Measurements from ENCODE around the gene CDKN2B.

The CDKN2B gene

DNA sequence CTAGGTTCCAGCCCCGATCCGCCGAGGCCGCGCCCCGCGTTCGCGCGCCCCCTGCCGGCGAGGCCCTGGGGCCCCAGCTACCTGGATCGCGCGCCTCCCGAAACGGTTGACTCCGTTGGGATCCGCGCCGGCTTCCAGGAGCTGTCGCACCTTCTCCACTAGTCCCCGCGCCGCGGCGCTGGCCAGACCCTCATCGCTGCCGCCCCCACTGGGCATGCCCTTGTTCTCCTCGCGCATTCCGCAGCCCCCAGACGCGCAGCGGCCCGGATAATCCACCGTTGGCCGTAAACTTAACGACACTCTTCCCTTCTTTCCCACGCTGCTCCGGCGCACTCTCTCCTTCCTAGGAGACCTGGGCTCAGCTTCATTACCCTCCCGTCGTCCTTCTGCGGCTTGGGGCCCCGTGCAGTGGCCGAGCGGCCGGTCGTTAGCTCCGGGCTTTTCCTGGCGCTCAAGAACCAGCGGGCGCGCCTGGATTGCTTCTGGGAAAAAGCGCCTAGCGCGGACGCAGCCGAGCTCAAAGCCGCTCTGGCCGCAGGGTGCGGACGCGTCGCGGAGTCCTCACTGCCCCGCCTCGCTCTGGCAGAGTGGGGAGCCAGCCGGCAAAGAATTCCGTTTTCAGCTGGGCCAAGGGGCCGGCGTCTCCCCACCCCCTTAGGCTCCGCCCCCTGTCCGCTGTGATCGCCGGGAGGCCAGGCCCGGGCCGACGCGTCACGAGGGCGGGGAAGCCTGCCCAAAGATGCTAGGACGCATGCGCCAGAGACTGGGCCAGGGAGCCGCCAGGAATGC, at the start of gene CDKN2B (continued):
- TF ChIP-seq, protein P1, sequence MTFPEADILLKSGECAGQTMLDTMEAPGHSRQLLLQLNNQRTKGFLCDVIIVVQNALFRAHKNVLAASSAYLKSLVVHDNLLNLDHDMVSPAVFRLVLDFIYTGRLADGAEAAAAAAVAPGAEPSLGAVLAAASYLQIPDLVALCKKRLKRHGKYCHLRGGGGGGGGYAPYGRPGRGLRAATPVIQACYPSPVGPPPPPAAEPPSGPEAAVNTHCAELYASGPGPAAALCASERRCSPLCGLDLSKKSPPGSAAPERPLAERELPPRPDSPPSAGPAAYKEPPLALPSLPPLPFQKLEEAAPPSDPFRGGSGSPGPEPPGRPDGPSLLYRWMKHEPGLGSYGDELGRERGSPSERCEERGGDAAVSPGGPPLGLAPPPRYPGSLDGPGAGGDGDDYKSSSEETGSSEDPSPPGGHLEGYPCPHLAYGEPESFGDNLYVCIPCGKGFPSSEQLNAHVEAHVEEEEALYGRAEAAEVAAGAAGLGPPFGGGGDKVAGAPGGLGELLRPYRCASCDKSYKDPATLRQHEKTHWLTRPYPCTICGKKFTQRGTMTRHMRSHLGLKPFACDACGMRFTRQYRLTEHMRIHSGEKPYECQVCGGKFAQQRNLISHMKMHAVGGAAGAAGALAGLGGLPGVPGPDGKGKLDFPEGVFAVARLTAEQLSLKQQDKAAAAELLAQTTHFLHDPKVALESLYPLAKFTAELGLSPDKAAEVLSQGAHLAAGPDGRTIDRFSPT (tag by site-specific recombination; IDR thresholded peaks at IDR 0.05): 0 out of 2 replicates have a peak, but pooled peaks have one; percentile 22
- no peak for TF ChIP-seq ZNF530 (tag by site-specific recombination; IDR thresholded peaks at IDR 0.05; ENCODE audit: low read depth)
- no peak; the same call in 1 of the 2 replicates for TF ChIP-seq ZNF777 (tag by site-specific recombination; IDR thresholded peaks at IDR 0.05; ENCODE audit: borderline replicate concordance)
- TF ChIP-seq ZNF660 (tag by site-specific recombination; IDR thresholded peaks at IDR 0.05): peak; percentile 65; the same call in 1 of the 2 replicates
- no peak for TF ChIP-seq ZNF223 (tag by site-specific recombination; IDR thresholded peaks at IDR 0.05)
- TF ChIP-seq ZNF768 (tag by site-specific recombination; IDR thresholded peaks at IDR 0.05): no peak
- TF ChIP-seq, protein P2, sequence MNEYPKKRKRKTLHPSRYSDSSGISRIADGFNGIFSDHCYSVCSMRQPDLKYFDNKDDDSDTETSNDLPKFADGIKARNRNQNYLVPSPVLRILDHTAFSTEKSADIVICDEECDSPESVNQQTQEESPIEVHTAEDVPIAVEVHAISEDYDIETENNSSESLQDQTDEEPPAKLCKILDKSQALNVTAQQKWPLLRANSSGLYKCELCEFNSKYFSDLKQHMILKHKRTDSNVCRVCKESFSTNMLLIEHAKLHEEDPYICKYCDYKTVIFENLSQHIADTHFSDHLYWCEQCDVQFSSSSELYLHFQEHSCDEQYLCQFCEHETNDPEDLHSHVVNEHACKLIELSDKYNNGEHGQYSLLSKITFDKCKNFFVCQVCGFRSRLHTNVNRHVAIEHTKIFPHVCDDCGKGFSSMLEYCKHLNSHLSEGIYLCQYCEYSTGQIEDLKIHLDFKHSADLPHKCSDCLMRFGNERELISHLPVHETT (tag by site-specific recombination; IDR thresholded peaks at IDR 0.05): no peak
- TF ChIP-seq, protein P3, sequence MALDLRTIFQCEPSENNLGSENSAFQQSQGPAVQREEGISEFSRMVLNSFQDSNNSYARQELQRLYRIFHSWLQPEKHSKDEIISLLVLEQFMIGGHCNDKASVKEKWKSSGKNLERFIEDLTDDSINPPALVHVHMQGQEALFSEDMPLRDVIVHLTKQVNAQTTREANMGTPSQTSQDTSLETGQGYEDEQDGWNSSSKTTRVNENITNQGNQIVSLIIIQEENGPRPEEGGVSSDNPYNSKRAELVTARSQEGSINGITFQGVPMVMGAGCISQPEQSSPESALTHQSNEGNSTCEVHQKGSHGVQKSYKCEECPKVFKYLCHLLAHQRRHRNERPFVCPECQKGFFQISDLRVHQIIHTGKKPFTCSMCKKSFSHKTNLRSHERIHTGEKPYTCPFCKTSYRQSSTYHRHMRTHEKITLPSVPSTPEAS (tag by site-specific recombination; IDR thresholded peaks at IDR 0.05): 0 out of 2 replicates have a peak, but pooled peaks have one; percentile 22
- TF ChIP-seq, protein P4, sequence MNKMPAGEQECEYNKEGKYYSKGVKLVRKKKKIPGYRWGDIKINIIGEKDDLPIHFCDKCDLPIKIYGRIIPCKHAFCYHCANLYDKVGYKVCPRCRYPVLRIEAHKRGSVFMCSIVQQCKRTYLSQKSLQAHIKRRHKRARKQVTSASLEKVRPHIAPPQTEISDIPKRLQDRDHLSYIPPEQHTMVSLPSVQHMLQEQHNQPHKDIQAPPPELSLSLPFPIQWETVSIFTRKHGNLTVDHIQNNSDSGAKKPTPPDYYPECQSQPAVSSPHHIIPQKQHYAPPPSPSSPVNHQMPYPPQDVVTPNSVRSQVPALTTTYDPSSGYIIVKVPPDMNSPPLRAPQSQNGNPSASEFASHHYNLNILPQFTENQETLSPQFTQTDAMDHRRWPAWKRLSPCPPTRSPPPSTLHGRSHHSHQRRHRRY (tag by site-specific recombination; IDR thresholded peaks at IDR 0.05): no peak
- no peak for TF ChIP-seq YY2 (tag by site-specific recombination; IDR thresholded peaks at IDR 0.05)
- no peak for TF ChIP-seq ZNF830 (tag by site-specific recombination; IDR thresholded peaks at IDR 0.05; ENCODE audit: low read depth)
- TF ChIP-seq ZNF596 (tag by site-specific recombination; IDR thresholded peaks at IDR 0.05): no peak
- TF ChIP-seq, protein P5, sequence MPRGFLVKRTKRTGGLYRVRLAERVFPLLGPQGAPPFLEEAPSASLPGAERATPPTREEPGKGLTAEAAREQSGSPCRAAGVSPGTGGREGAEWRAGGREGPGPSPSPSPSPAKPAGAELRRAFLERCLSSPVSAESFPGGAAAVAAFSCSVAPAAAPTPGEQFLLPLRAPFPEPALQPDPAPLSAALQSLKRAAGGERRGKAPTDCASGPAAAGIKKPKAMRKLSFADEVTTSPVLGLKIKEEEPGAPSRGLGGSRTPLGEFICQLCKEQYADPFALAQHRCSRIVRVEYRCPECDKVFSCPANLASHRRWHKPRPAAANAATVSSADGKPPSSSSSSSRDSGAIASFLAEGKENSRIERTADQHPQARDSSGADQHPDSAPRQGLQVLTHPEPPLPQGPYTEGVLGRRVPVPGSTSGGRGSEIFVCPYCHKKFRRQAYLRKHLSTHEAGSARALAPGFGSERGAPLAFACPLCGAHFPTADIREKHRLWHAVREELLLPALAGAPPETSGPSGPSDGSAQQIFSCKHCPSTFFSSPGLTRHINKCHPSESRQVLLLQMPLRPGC (tag by site-specific recombination; IDR thresholded peaks at IDR 0.05): no peak
- no peak for TF ChIP-seq ZNF624 (tag by site-specific recombination; IDR thresholded peaks at IDR 0.05)
- peak; percentile 30; the same call in 1 of the 2 replicates for TF ChIP-seq REPIN1 (tag by site-specific recombination; IDR thresholded peaks at IDR 0.05; ENCODE audit: low read depth)
- TF ChIP-seq ZNF792 (tag by site-specific recombination; IDR thresholded peaks at IDR 0.05): no peak
- TF ChIP-seq HOXD13 (CRISPR knock-in tag; IDR thresholded peaks at IDR 0.05; ENCODE audit: borderline replicate concordance): peak; percentile 80
- peak; percentile 81 for TF ChIP-seq SP2 (tag by site-specific recombination; IDR thresholded peaks at IDR 0.05)
- no peak for TF ChIP-seq ZNF776 (tag by site-specific recombination; IDR thresholded peaks at IDR 0.05; ENCODE audit: borderline replicate concordance)
- peak; percentile 31; the same call in 1 of the 2 replicates for TF ChIP-seq GLIS1 (tag by site-specific recombination; IDR thresholded peaks at IDR 0.05)
- peak; percentile 86 for TF ChIP-seq ZNF76 (tag by site-specific recombination; IDR thresholded peaks at IDR 0.05; ENCODE audit: borderline replicate concordance, low read depth)
- no peak for TF ChIP-seq SCRT1 (tag by site-specific recombination; IDR thresholded peaks at IDR 0.05; ENCODE audit: borderline replicate concordance)
- no peak for TF ChIP-seq BCL11B (tag by site-specific recombination; IDR thresholded peaks at IDR 0.05; ENCODE audit: low read depth)
- peak; percentile 87 for TF ChIP-seq ZNF501 (tag by site-specific recombination; IDR thresholded peaks at IDR 0.05)
- TF ChIP-seq ZNF677 (tag by site-specific recombination; IDR thresholded peaks at IDR 0.05): no peak
- TF ChIP-seq ZNF266 (tag by site-specific recombination; IDR thresholded peaks at IDR 0.05; ENCODE audit: low read depth): no peak
- TF ChIP-seq, protein P6, sequence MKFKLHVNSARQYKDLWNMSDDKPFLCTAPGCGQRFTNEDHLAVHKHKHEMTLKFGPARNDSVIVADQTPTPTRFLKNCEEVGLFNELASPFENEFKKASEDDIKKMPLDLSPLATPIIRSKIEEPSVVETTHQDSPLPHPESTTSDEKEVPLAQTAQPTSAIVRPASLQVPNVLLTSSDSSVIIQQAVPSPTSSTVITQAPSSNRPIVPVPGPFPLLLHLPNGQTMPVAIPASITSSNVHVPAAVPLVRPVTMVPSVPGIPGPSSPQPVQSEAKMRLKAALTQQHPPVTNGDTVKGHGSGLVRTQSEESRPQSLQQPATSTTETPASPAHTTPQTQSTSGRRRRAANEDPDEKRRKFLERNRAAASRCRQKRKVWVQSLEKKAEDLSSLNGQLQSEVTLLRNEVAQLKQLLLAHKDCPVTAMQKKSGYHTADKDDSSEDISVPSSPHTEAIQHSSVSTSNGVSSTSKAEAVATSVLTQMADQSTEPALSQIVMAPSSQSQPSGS (tag by site-specific recombination; IDR thresholded peaks at IDR 0.05; ENCODE audit: low read depth): no peak
- TF ChIP-seq, protein P7, sequence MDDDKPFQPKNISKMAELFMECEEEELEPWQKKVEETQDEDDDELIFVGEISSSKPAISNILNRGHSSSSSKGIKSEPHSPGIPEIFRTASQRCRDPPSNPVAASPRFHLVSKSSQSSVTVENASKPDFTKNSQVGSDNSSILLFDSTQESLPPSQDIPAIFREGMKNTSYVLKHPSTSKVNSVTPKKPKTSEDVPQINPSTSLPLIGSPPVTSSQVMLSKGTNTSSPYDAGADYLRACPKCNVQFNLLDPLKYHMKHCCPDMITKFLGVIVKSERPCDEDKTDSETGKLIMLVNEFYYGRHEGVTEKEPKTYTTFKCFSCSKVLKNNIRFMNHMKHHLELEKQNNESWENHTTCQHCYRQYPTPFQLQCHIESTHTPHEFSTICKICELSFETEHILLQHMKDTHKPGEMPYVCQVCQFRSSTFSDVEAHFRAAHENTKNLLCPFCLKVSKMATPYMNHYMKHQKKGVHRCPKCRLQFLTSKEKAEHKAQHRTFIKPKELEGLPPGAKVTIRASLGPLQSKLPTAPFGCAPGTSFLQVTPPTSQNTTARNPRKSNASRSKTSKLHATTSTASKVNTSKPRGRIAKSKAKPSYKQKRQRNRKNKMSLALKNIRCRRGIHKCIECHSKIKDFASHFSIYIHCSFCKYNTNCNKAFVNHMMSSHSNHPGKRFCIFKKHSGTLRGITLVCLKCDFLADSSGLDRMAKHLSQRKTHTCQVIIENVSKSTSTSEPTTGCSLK (tag by site-specific recombination; IDR thresholded peaks at IDR 0.05): no peak
